HEK293T (cell line): Measurements from ENCODE around the gene MSH2.
"Not testable (repeated sequence)": the region's sequence is repeated elsewhere in the genome, so short reads cannot be mapped to it uniquely, and the experiment has no call there.

ENCODE experiments used
- CTCF ChIA-PET: fragments of 350-600 bp; formaldehyde crosslinking; extraction: SDS; loops from one replicate; lab custom pipeline; 2021; ENCODE audit warnings: antibody characterized with exemption, inconsistent platforms; lab: Yijun Ruan, JAX
- POLR2A ChIA-PET: fragments of 350-600 bp; formaldehyde crosslinking; extraction: SDS; loops from one replicate; lab custom pipeline; 2020; ENCODE audit warnings: antibody characterized with exemption, inconsistent platforms; lab: Yijun Ruan, JAX
- DNase-seq: peaks from one replicate; pipeline ENCODE4 v3.0.0; 2012; ENCODE audit warnings: mixed read lengths; ENCODE audit errors: extremely low spot score
- ARNT ChIP-seq: fragments of 450-650 bp; IDR thresholded peaks from 2 replicates; pipeline ENCODE4 v1.6.1; 2017; ENCODE audit warnings: mild to moderate bottlenecking
- BHLHE40 ChIP-seq: fragments of 450-650 bp; IDR thresholded peaks from 2 replicates; pipeline ENCODE4 v1.6.1; 2016; ENCODE audit warnings: mild to moderate bottlenecking, moderate library complexity, borderline replicate concordance
- CTBP1 ChIP-seq: fragments of 450-650 bp; IDR thresholded peaks from 2 replicates; pipeline ENCODE4 v1.6.1; 2016; ENCODE audit warnings: borderline replicate concordance
- ELF4 ChIP-seq: fragments of 450-650 bp; IDR thresholded peaks from 2 replicates; pipeline ENCODE4 v1.6.1; 2017; ENCODE audit warnings: antibody characterized with exemption
- FOXA1 ChIP-seq: fragments of 450-650 bp; IDR thresholded peaks from 2 replicates; pipeline ENCODE4 v1.6.1; 2016; ENCODE audit warnings: mild to moderate bottlenecking
- FOXK2 ChIP-seq: fragments of 450-650 bp; IDR thresholded peaks from 2 replicates; pipeline ENCODE4 v1.6.1; 2016; ENCODE audit warnings: mild to moderate bottlenecking
- FOXM1 ChIP-seq: fragments of 450-650 bp; IDR thresholded peaks from 2 replicates; pipeline ENCODE4 v1.6.1; 2017; ENCODE audit warnings: mild to moderate bottlenecking, borderline replicate concordance
- HDGF ChIP-seq: fragments of 450-650 bp; IDR thresholded peaks from 2 replicates; pipeline ENCODE4 v1.6.1; 2017; ENCODE audit warnings: antibody characterized with exemption, borderline replicate concordance
- L3MBTL2 ChIP-seq: fragments of 450-650 bp; conservative IDR thresholded peaks from 2 replicates; pipeline ENCODE4 v1.6.1; 2016; ENCODE audit warnings: mild to moderate bottlenecking
- LEF1 ChIP-seq: fragments of 450-650 bp; IDR thresholded peaks from 2 replicates; pipeline ENCODE4 v1.6.1; 2017; ENCODE audit warnings: mild to moderate bottlenecking, borderline replicate concordance
- NFRKB ChIP-seq: fragments of 450-650 bp; IDR thresholded peaks from 2 replicates; pipeline ENCODE4 v1.6.1; 2016; ENCODE audit warnings: mild to moderate bottlenecking, moderate library complexity
- SP1 ChIP-seq: fragments of 450-650 bp; IDR thresholded peaks from 2 replicates; pipeline ENCODE4 v1.6.1; 2017
- SUZ12 ChIP-seq: fragments of 450-650 bp; IDR thresholded peaks from 2 replicates; pipeline ENCODE4 v1.6.1; 2016; ENCODE audit warnings: mild to moderate bottlenecking
- TARDBP ChIP-seq: fragments of 450-650 bp; IDR thresholded peaks from 2 replicates; pipeline ENCODE4 v1.6.1; 2016
- ZNF384 ChIP-seq: fragments of 450-650 bp; IDR thresholded peaks from 2 replicates; pipeline ENCODE4 v1.6.1; 2016
- TF ChIP-seq, protein P1 (sequence below): fragments of 450-650 bp; IDR thresholded peaks from 2 replicates; pipeline ENCODE4 v1.6.1; 2016

MSH2 gene

GRCh38 chr2:47422560-47422959, 19.6 kb downstream of the MSH2 start:
- POLR2A ChIA-PET: no interaction called here
- TF ChIP-seq HDGF: no peak

GRCh38 chr2:47426786-47427185, 23.8 kb downstream of the MSH2 start:
- POLR2A ChIA-PET: no interaction called here
- CTCF ChIA-PET: no interaction called here
- DNase-seq: no peak
- TF ChIP-seq SUZ12 (no peak), BHLHE40 (no peak), NFRKB (no peak), SP1 (no peak), L3MBTL2 (no peak), CTBP1 (no peak), FOXM1 (no peak), ELF4 (no peak), HDGF (no peak), TARDBP (no peak), LEF1 (no peak), ARNT (no peak), FOXK2 (no peak), FOXA1 (no peak), ZNF384 (no peak)
- TF ChIP-seq, protein P1, sequence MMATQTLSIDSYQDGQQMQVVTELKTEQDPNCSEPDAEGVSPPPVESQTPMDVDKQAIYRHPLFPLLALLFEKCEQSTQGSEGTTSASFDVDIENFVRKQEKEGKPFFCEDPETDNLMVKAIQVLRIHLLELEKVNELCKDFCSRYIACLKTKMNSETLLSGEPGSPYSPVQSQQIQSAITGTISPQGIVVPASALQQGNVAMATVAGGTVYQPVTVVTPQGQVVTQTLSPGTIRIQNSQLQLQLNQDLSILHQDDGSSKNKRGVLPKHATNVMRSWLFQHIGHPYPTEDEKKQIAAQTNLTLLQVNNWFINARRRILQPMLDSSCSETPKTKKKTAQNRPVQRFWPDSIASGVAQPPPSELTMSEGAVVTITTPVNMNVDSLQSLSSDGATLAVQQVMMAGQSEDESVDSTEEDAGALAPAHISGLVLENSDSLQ: no peak

More at GRCh38 chr2:47422560-47422959, 19.6 kb downstream of the MSH2 start:
- no peak for DNase-seq
- CTCF ChIA-PET: no interaction called here

DNA sequence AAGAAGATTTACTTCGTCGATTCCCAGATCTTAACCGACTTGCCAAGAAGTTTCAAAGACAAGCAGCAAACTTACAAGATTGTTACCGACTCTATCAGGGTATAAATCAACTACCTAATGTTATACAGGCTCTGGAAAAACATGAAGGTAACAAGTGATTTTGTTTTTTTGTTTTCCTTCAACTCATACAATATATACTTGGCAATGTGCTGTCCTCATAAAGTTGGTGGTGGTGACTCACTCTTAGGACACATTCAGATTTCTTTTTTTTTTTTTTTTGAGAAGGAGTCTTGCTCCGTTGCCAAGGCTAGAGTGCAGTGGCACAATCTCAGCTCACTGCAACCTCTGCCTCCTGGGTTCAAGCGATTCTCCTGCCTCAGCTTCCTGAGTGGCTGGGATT, 26.8 kb downstream of the MSH2 start:
- TF ChIP-seq L3MBTL2: no peak
- TF ChIP-seq, protein P1: no peak
- no peak for TF ChIP-seq SP1
- no peak for TF ChIP-seq NFRKB
- TF ChIP-seq CTBP1: no peak
- no peak for TF ChIP-seq BHLHE40
- no peak for TF ChIP-seq ELF4
- no peak for TF ChIP-seq ZNF384
- TF ChIP-seq SUZ12: no peak
- TF ChIP-seq ARNT: no peak
- no peak for TF ChIP-seq FOXA1
- no peak for TF ChIP-seq LEF1
- TF ChIP-seq FOXK2: no peak
- no peak for TF ChIP-seq HDGF
- TF ChIP-seq TARDBP: no peak
- TF ChIP-seq FOXM1: no peak
- no peak for DNase-seq
- ChIA-PET POLR2A (no interaction called here), CTCF (no interaction called here)

DNA sequence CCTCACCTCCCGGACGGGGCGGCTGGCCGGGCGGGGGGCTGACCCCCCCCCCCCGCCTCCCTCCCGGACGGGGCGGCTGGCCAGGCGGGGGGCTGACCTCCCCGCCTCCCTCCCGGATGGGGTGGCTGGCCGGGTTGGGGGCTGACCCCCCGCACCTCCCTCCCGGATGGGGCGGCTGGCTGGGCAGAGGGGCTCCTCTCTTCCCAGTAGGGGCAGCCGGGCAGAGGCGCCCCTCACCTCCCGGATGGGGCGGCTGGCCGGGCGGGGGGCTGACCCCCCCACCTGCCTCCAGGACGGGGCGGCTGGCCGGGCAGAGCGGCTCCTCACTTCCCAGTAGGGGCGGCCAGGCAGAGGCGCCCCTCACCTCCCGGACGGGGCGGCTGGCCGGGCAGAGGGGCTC, 30.1 kb downstream of the MSH2 start:
- DNase-seq, POLR2A ChIA-PET: not testable (repeated sequence)

DNA sequence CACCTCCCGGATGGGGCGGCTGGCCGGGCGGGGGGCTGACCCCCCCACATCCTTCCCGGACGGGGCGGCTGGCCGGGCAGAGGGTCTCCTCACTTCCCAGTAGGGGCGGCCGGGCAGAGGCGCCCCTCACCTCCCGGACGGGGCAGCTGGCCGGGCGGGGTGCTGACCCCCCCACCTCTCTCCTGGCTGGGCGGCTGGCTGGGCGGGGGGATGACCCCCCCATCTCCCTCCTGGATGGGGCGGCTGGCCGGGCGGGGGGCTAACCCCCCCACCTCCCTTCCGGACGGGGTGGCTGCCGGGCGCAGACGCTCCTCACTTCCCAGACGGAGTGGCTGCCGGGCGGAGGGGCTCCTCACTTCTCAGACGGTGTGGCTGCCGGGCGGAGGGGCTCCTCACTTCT, 30.5 kb downstream of the MSH2 start:
- POLR2A ChIA-PET, DNase-seq, CTCF ChIA-PET: not testable (repeated sequence)

More for the DNA sequence above, 30.1 kb downstream of the MSH2 start:
- CTCF ChIA-PET: not testable (repeated sequence)

GRCh38 chr2:47437287-47437686, 34.3 kb downstream of the MSH2 start:
- CTCF ChIA-PET: interaction anchor here (0.5 to 2.4 kb wide), 12 partner anchors 13 to 731 kb away, joined by 3 to 16 read pairs (median 3); partner anchors contain the start of gene MSH2
- no peak for TF ChIP-seq ARNT
- no peak for TF ChIP-seq FOXM1
- no peak for TF ChIP-seq ZNF384
- no peak for TF ChIP-seq SP1
- TF ChIP-seq FOXK2: no peak
- no peak for TF ChIP-seq HDGF
- no peak for TF ChIP-seq BHLHE40
- no peak for TF ChIP-seq NFRKB
- TF ChIP-seq FOXA1: no peak
- TF ChIP-seq SUZ12: no peak
- no peak for TF ChIP-seq TARDBP
- TF ChIP-seq, protein P1: no peak
- TF ChIP-seq ELF4: no peak
- DNase-seq: no peak
- POLR2A ChIA-PET: no interaction called here

GRCh38 chr2:47438106-47438505, 35.1 kb downstream of the MSH2 start:
- TF ChIP-seq ZNF384 (no peak), HDGF (no peak), BHLHE40 (no peak), CTBP1 (no peak), NFRKB (no peak), TARDBP (no peak), LEF1 (no peak), SP1 (no peak), FOXK2 (no peak), FOXA1 (no peak)
- TF ChIP-seq, protein P1: no peak
- CTCF ChIA-PET: interaction anchor here (0.6 to 2.4 kb wide), 4 partner anchors 12 to 329 kb away, joined by 3 to 16 read pairs (median 5); no protein-coding TSS in a partner anchor
- POLR2A ChIA-PET: no interaction called here
- DNase-seq: no peak
